Testis (tissue), 2 donors: ENCODE measurements around the gene HTATSF1.

ENCODE experiments used
- CTCF ChIP-seq, 3 experiments: fragments of 450-650 bp in 2 of 3; fragments of 200-600 bp in 1 of 3; sonication (generic) in 1 of 3; IDR thresholded peaks; one replicate each; pipeline ENCODE4 v1.5.1; 2016 to 2019; ENCODE audit warnings: antibody characterized with exemption in 3 of 3, mild to moderate bottlenecking in 2 of 3, moderate library complexity in 1 of 3
- POLR2A ChIP-seq: fragments of 450-650 bp; IDR thresholded peaks from one replicate; pipeline ENCODE4 v1.6.1; 2017; ENCODE audit warnings: antibody characterized with exemption, mild to moderate bottlenecking, moderate library complexity

GRCh38 chrX:136528645-136529315, 31.4 kb downstream of the HTATSF1 start:
- TF ChIP-seq CTCF (IDR thresholded peaks at IDR 0.05) (no peak), POLR2A (no peak)
